Measurements from ENCODE around the gene SLIT3.
"Not testable (repeated sequence)": the region's sequence is repeated elsewhere in the genome, so short reads cannot be mapped to it uniquely, and the experiment has no call there.

The SLIT3 gene

DNA sequence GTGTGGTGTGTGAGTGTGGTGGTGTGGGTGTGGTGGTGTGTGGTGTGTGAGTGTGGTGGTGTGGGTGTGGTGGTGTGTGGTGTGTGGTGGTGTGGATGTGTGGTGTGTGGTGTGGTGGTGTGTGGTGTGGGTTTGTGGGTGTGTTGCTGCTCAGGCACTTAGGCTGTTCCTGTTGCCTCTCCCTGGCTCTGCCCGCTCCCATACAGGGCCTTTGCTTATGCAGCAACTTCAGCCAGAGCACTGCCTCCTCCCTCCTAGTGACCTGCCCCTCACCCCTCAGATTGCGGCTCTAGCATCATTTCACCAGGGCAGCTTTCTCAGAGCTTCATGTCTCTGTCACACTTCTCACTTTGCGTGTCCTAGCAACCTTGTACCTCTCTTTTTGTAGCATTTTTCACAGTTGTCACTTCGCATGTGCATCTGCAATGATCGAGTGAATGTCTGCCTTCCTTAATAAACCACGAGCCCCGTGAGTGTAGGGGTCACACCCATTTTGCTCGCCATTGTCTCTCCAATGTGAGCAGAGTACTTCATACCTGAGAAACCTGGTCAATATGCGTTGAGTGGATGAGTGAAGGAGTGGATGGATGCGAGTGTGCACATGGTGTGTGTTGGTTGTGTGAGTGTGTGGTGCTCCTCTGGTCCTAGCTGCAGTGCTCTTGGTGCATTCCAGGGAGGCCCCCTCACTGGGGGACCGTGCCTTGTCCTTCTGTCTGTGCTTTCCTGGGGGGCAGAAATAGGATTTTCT, 553.9 kb downstream of the SLIT3 start:
- DNase-seq: no peak

DNA sequence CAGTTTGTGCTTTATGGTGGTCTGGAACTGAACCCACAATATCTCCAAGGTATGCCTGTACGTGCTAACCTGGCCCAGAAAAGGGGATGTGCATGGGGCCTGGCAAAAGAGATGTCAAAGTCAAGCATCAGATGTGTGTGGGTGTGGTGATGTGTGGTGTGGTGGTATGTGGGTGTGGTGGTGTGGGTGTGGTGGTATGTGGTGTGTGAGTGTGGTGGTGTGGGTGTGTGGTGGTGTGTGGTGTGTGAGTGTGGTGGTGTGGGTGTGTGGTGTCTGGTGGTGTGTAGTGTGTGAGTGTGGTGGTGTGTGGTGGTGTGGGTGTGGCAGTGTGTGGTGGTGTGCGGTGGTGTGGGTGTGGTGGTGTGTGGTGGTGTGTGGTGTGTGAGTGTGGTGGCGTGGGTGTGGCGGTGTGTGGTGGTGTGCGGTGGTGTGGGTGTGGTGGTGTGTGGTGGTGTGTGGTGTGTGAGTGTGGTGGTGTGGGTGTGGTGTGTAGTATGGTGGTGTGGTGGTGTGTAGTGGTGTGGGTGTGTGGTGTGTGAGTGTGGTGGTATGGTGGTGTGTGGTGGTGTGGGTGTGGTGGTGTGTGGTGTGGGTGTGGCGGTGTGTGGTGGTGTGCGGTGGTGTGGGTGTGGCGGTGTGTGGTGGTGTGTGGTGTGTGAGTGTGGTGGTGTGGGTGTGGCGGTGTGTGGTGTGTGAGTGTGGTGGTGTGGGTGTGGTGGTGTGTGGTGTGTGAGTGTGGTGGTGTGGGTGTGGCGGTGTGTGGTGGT, 554.6 kb downstream of the SLIT3 start:
- DNase-seq: not testable (repeated sequence)

DNA sequence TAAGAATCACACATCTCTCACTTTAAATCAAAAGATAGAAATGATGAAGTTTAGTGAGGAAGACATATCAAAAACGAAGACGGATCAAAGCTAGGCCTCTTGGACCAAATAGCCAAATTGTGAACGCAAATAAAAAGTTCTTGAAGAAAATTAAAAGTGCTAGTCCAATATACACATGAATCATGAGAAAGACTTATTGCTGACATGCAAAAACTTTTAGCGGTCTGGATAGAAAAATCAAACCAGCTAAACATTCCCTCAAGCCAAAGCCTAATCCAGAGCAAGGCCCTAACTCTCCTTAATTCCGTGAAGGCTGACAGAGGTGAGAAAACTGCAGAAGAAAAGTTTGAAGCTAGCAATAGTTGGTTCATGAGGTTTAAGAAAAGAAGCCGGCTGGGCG, 557.3 kb downstream of the SLIT3 start:
- DNase-seq: no peak

- not testable (repeated sequence) for DNase-seq
Observed at GRCh38 chr5:168742311-168742710, 558.6 kb downstream of the SLIT3 start.

DNA sequence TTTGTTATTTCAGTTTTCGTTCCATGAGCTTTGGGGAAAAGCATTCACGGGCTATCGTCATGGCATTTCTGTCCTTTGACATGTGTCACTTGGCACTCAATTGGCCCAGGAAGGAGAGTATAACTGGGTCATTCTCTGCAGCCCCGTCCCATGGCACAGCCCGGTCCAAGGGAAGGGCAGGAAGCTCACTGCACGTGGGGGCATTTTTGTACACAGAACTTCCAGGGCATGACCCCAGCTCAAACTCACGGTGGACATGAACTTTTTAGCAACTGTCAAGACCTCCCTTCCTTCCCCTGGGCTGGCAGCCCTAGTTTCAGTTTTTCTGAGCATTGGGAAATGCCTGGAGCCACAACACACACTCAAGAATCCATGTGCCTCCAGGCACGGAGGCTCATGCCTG, 560.1 kb downstream of the SLIT3 start:
- no peak for DNase-seq

GRCh38 chr5:168740092-168740800, 560.7 kb downstream of the SLIT3 start:
- no peak for DNase-seq

- DNase-seq: no peak
Observed at GRCh38 chr5:168737066-168737465, 563.9 kb downstream of the SLIT3 start.

DNA sequence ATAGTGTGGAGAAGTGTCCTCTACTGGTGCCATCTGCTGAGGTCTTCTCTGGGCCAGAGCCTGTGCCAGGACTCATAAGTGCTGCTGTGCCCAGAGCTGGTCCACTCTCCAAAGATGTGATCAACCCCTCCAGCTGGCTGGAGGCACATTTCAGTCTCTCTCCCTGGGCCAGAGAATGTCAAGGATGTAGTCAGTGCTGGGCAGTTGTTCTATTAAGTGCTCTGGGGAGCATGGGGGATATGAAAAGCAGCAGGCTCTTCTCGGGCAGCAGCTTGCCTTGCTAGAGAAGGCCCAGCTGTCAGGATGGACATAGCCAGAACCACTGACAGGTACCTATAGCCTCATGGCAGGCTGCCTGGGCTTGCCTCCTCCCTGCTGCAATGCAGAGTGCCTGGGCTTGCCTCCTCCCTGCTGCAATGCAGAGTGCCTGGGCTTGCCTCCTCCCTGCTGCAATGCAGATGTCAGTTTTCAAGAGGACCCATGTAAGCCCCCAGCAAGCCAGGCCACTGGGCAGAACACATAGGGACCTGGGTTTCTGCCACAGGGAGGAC, 564.6 kb downstream of the SLIT3 start:
- no peak for DNase-seq

GRCh38 chr5:168734620-168735300, 566.2 kb downstream of the SLIT3 start:
- DNase-seq: no peak

GRCh38 chr5:168734119-168734518, 566.8 kb downstream of the SLIT3 start:
- DNase-seq: no peak

DNA sequence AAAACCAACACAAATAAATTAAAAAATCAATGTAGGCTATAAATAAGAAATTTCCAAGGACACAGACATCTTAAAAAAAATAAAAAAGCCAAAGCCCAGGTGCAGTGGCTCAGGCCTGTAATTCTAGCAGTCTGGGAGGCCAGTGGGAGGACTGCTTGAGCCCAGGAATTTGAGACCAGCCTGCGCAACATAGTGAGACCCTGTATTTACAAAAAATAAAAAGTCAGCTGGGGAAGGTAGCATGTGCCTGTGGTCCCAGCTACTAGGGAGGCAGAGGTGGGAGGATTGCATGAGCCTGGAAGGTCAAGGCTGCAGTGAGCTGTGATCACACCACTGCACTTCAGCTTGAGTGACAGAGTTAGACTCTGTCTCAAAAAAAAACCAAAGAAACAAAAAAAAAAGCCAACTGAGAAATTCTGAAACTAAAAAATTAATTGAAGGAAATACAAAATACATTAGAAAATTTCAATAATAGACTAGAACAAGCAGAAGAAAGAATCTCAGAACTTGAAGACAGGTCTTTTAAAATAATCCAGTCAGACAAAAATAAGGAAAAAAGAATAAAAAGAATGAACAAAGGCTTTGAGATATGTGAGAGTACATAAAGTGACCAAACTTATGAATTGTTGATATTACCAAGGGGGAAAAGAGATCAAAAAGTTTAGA, 572.3 kb downstream of the SLIT3 start:
- no peak for DNase-seq

- DNase-seq: no peak
Observed at GRCh38 chr5:168727547-168727946, 573.4 kb downstream of the SLIT3 start.

DNA sequence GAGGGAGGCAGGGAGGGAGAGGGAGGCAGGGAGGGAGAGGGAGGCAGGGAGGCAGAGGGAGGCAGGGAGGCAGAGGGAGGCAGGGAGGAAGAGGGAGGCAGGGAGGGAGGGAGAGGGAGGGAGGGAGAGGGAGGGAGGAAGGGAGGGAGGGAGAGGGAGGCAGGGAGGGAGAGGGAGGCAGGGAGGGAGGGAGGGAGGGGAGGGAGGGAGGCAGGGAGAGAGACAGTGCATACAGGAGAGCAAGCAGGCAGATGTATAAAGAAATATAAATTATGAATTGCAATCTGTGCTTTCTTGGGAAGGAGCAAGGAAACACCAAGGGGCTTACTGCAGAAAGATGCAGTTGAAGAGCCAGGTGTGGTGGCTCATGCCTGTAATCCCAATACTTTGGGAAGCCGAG, 574.6 kb downstream of the SLIT3 start:
- no peak for DNase-seq

GRCh38 chr5:168724227-168724626, 576.7 kb downstream of the SLIT3 start:
- no peak for DNase-seq

DNA sequence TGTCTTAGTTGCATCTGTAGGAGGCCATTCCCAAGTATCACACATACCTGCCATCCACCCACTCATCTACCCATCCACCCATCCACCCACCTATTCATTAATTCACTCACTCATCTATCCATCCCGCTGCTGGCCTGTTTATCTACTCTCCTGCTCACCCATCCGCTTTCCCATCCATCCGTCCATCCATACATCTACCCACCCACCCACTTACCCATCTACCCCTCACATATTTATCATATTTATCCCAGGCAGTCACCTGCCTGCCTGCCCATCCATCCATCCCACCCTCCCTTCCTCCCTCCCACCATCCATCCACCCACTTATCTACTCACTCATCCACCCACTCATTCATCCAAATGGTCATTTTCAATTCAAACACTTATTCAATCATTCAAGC, 577.9 kb downstream of the SLIT3 start:
- no peak for DNase-seq

DNA sequence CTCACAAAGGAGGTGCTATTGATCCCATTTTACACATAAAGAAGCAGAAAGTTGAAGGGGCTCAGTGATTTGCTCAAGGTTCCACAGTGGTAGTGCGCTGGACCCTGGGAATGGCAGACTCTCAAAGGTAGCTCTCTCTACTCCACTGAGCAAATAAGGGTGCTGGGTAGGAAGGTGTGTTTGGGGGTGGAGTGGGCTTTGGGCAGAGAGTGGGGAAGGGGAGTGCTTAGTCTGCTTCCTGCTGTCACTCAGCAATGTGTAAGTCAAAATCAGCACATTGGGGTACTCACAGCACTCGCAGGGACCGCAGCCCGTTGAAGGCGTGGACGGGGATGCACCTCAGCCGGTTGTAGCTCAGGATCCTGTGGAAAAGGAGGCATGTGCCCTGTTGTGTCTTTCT, 579.0 kb downstream of the SLIT3 start:
- no peak for DNase-seq

- no peak for DNase-seq
Observed at GRCh38 chr5:168721002-168721753, 579.8 kb downstream of the SLIT3 start.

- DNase-seq: no peak
Observed at GRCh38 chr5:168720575-168720974, 580.4 kb downstream of the SLIT3 start.

DNA sequence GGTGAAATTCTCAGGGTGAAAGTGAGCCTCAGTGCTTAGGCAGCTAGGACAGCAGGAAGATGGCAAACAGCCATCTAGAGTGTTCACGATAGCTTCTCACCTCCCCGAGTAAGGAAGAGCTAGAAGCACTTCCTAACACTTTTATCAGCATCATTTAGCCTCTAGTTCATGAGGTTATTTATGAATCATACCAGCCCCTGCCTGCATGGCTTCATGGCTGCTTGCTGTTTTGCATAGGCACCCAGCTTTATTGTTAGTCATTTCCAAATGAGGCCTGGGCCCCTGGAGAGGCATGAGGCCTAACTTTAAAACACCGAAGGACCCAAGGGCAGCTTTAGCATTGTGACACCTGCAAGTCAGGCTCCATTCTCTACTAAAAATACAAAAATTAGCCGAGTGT, 586.9 kb downstream of the SLIT3 start:
- no peak for DNase-seq

DNA sequence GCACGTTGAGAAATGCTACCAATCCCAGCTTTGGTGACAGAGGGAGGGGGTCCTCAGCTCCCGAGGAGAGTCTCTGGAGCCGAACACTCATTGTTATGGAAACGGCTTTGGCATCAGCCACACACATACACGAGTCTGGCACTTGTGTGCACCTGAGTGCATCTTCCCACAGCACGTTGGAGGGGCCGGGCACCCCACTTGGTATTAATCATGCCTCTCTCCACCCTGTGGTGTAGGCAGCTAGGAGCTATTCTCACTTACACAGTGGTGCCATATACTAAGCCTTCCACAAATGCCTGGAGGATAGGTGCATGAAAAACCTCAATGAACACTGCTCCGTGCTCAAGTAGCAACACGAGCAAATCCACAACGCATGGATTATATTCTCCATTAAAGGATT, 587.9 kb downstream of the SLIT3 start:
- DNase-seq: no peak

DNA sequence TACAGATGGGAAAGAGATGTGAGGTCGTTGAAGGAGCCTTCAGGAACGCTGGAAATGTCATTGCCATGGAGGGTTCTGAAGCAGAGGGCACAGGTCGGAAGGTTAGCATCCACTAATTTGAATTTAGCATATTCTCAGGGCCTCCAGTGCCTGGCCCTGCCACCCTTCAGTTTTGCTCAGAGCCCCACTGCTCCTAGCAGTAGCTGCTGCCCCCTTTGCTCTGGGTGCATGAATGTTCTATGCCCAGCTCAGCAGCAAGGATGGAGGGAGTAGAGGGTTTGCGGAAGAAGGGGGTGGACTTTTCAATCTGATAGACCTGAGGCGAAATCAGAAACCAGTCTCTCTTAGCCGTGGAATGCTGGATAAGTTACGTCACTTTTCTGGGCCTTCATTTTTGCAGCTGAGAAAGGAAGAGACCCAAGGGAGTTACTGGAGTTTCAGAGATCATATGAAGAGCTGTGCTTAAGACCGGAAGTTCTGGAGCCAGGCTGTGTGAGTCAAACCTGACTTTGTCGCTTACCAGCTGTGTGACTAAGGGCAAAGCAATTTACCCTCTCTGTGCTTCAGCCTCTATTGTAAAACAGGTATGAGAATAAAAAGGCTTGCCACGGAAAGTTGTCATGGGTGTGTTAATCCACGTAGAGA, 588.5 kb downstream of the SLIT3 start:
- no peak for DNase-seq

All from CD4-positive, alpha-beta T cell treated with Interleukin-4 for 4 hours (primary cell).